Brain microvascular endothelial cell (primary cell): ENCODE measurements around the gene DENND4A.
"Not testable (repeated sequence)": the region's sequence is repeated elsewhere in the genome, so short reads cannot be mapped to it uniquely, and the experiment has no call there.

Source experiments
- DNase-seq: peaks from one replicate; pipeline ENCODE4 v3.0.0-alpha.2; 2020
- H3K27ac ChIP-seq: fragments of 250-450 bp; sonication (Bioruptor Pico); 2 replicates; pipeline ENCODE4 v1.5.1; 2020; ENCODE audit warnings: mild to moderate bottlenecking, moderate library complexity
- H3K27me3 ChIP-seq: fragments of 250-450 bp; sonication (Bioruptor Pico); replicated peaks from 2 replicates; pipeline ENCODE4 v1.5.1; 2020; ENCODE audit warnings: mild to moderate bottlenecking
- H3K36me3 ChIP-seq: fragments of 250-450 bp; sonication (Bioruptor Pico); replicated peaks from 2 replicates; pipeline ENCODE4 v1.5.1; 2020; ENCODE audit warnings: mild to moderate bottlenecking
- H3K4me3 ChIP-seq: 2 replicates; pipeline ENCODE4 v1.5.1; 2011; ENCODE audit warnings: low read depth, mild to moderate bottlenecking, control low read depth, low read length, moderate library complexity
- CTCF ChIP-seq: IDR thresholded peaks from 2 replicates; pipeline ENCODE4 v1.5.1; 2011; ENCODE audit warnings: low read depth, mild to moderate bottlenecking, moderate library complexity, low read length, control low read depth, inconsistent platforms; ENCODE audit errors: missing control alignments
- in situ Hi-C: cut with HindIII; loops from 2 replicates; pipeline ENCODE4 v1.10.0; 2017; ENCODE audit warnings: low sequenced_read_pairs, low pct_ligation_motif_present

DENND4A gene

DNA sequence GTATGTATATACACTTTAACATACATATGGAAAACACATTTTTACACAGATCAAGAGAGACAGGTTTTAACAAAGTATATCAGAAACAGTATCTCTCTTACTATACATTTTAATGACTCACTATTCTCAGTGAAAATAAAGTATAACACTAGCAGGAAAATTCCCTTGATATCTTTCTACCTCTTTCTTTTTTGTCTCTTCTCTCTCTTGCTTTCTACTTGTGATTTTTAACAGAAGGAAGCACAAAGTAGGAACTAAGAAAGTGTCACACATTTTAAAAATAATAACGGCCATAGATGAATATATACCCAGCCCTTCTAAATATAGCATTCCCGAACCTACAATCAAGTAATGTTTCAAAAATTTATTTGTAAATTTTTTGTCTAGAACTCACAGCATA lies 4.8 kb downstream of the DENND4A start:
- no peak for TF ChIP-seq CTCF
- Histone ChIP-seq H3K27ac (peak overlapping the region; percentile 85), H3K36me3 (no peaks in the 10 kb centered on the region), H3K27me3 (no peaks in the 10 kb centered on the region), H3K4me3 (no peak overlapping the region)
- no peak for DNase-seq
- in situ Hi-C loops: no loop called here

DNA sequence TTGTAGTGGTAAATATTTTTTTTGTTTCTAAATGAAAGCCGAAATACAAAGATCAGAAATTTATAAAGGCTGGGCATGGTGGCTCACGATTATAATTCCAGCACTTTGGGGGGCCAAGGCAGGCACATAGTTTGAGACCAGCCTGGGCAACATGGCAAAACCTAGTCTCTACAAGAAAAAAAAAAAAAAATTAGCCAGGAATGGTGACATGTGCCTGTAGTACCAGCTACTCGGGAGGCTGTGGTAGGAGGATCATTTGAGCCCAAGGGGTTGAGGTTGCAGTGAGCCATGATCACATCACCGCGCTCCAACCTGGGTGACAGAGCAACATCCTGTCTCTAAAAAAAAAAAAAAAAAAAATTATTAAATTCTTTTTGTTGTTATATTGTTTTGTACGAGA lies 6.9 kb downstream of the DENND4A start:
- Histone ChIP-seq H3K4me3 (no peak overlapping the region), H3K27me3 (no peaks in the 10 kb centered on the region), H3K36me3 (no peaks in the 10 kb centered on the region), H3K27ac (no peak overlapping the region)
- no peak for DNase-seq
- no peak for TF ChIP-seq CTCF
- in situ Hi-C loops: no loop called here

GRCh38 chr15:65783872-65784271 lies 8.2 kb downstream of the DENND4A start:
- no peak for TF ChIP-seq CTCF
- H3K27ac ChIP-seq: no peak overlapping the region

GRCh38 chr15:65782096-65782495 lies 10.0 kb downstream of the DENND4A start:
- in situ Hi-C loops: no loop called here
- no peak for TF ChIP-seq CTCF
- Histone ChIP-seq H3K36me3 (no peaks in the 10 kb centered on the region), H3K4me3 (no peak overlapping the region), H3K27ac (no peak overlapping the region), H3K27me3 (no peaks in the 10 kb centered on the region)
- DNase-seq: no peak

More at GRCh38 chr15:65783872-65784271, 8.2 kb downstream of the DENND4A start:
- H3K27me3 ChIP-seq: no peaks in the 10 kb centered on the region
- H3K36me3 ChIP-seq: no peaks in the 10 kb centered on the region
- no peak for DNase-seq
- in situ Hi-C loops: no loop called here
- H3K4me3 ChIP-seq: no peak overlapping the region

DNA sequence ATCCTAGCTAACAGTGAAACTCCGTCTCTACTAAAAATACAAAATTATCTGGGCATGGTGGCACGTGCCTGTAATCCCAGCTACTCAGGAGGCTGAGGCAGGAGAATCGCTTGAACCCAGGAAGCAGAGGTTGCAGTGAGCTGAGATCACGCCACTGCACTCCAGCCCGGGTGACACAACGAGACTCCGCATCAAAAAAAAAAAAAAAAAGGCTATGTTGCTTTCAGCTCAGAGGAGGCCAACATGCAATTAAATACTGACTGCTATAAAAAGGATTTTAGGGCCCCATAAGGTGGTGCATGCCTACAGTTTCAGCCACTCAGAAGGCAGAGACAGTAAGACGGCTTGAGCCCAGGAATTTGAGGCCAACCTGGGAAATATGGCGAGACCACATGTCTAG lies 13.4 kb downstream of the DENND4A start:
- H3K27ac ChIP-seq, H3K36me3 ChIP-seq, H3K4me3 ChIP-seq, DNase-seq, H3K27me3 ChIP-seq, in situ Hi-C loops: not testable (repeated sequence)

DNA sequence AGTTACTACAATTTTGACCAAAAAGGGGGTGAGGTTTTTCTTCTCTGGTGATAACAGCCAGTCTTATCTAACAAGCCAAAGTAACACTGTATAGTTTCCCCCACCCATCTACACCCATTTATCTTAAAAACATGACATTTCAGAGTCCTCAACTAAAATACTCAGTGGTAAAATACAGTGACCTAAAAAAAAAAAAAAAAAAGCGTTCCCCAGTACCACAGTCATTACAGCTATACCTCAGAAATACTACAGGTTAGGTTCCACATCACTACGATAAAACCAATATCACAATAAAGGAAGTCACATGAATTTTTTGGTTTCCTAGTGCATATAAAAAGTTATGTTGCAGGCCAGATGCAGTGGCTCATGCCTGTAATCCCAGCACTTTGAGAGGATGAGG lies 13.8 kb downstream of the DENND4A start:
- Histone ChIP-seq H3K4me3 (no peak overlapping the region), H3K36me3 (no peaks in the 10 kb centered on the region), H3K27ac (no peak overlapping the region), H3K27me3 (no peaks in the 10 kb centered on the region)
- in situ Hi-C loops: no loop called here
- TF ChIP-seq CTCF: no peak
- no peak for DNase-seq
